ENCODE measurements around the gene C1orf232. TPM values are rescaled to one million over a fixed set of nuclear protein-coding genes. Genes with fewer than 3 reads are reported as not detected.

C1orf232 gene
- total and polyA plus RNA-seq, 9 of the 15 experiments (the other 6 are each of a cell fraction or from before 2014, with no cell fraction given) = not detected

- peak; percentile 99 for TF ChIP-seq L3MBTL2 (IDR thresholded peaks at IDR 0.05)
- no peak for TF ChIP-seq TRIM25 (IDR thresholded peaks at IDR 0.05; ENCODE audit: borderline replicate concordance)
- TF ChIP-seq FOXA3 (CRISPR knock-in tag; conservative IDR thresholded peaks at IDR 0.05 in 1 of 2, IDR thresholded peaks at IDR 0.05 in 1 of 2) = peak in 1 of 2 experiments; percentile 76; a peak in 2 of 4 replicates
- TF ChIP-seq TEAD2 (tag; IDR thresholded peaks at IDR 0.05) = no peak
- TF ChIP-seq PTBP1 (IDR thresholded peaks at IDR 0.05; ENCODE audit: low read depth, low read length) = no peak
- TF ChIP-seq TBL1XR1 (IDR thresholded peaks at IDR 0.05; ENCODE audit: low read length in 2 of 2) = no peak
- TF ChIP-seq FOXK2 (conservative IDR thresholded peaks at IDR 0.05 in 1 of 2, IDR thresholded peaks at IDR 0.05 in 1 of 2; ENCODE audit: low read depth in 2 of 2) = no peak
- no peak for TF ChIP-seq ZKSCAN3 (CRISPR knock-in tag; IDR thresholded peaks at IDR 0.05)
- TF ChIP-seq ZBTB34 (CRISPR knock-in tag; IDR thresholded peaks at IDR 0.05) = no peak
- no peak for TF ChIP-seq ZBTB2 (IDR thresholded peaks at IDR 0.05)
- no peak for TF ChIP-seq NFE2L1 (tag; IDR thresholded peaks at IDR 0.05; ENCODE audit: borderline replicate concordance, low read depth)
- no peak for TF ChIP-seq SMARCB1 (IDR thresholded peaks at IDR 0.05; ENCODE audit: insufficient read length, low read depth)
- TF ChIP-seq CEBPB (tag; IDR thresholded peaks at IDR 0.05) = no peak
- no peak for TF ChIP-seq ELK3 (CRISPR knock-in tag; IDR thresholded peaks at IDR 0.05)
- TF ChIP-seq SMARCA4 (IDR thresholded peaks at IDR 0.05) = no peak
- peak; percentile 80 for TF ChIP-seq RNF2 (IDR thresholded peaks at IDR 0.05)
- TF ChIP-seq SAFB2 (IDR thresholded peaks at IDR 0.05; ENCODE audit: borderline replicate concordance, low read depth, low read length, severe bottlenecking) = no peak
- peak; percentile 34; the same call in 1 of the 2 replicates for TF ChIP-seq BCOR (IDR thresholded peaks at IDR 0.05)
- no peak for TF ChIP-seq FOXM1 (IDR thresholded peaks at IDR 0.05; ENCODE audit: low read depth)
- peak; percentile 93 for TF ChIP-seq FOXM1 (CRISPR knock-in tag; IDR thresholded peaks at IDR 0.05; ENCODE audit: low read depth)
- TF ChIP-seq ZNF134 (CRISPR knock-in tag; conservative IDR thresholded peaks at IDR 0.05) = no peak; the same call in 1 of the 2 replicates
- 0 out of 2 replicates have a peak, but pooled peaks have one; percentile 28 for TF ChIP-seq ATF4 (CRISPR knock-in tag; IDR thresholded peaks at IDR 0.05)
- TF ChIP-seq TAF15 (IDR thresholded peaks at IDR 0.05; ENCODE audit: low read depth, low read length) = no peak
Measured at GRCh38 chr1:26161415-26162219, 7.1 kb downstream of the C1orf232 start (continued).
